Measurements from ENCODE around the gene NKX3-2.

DNA sequence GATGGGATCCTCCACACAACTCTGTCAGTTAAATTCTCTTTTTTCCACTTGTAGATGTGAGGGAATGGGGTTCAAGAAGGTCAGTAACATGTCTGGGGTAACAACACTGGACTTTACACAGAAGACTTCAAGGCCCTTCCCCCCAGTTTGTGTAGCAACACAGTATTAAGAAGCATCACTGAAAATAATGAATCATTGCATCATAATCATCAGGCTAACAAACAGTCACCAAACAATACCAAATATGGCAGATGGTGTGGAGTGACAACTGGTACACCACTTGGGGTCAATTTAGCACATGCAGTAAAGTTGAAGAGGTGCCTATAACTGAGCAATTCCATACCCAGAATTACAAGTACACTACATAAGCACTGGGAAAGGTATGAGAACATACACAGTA is 44.6 kb upstream of the NKX3-2 start:
- TF ChIP-seq, protein P1, sequence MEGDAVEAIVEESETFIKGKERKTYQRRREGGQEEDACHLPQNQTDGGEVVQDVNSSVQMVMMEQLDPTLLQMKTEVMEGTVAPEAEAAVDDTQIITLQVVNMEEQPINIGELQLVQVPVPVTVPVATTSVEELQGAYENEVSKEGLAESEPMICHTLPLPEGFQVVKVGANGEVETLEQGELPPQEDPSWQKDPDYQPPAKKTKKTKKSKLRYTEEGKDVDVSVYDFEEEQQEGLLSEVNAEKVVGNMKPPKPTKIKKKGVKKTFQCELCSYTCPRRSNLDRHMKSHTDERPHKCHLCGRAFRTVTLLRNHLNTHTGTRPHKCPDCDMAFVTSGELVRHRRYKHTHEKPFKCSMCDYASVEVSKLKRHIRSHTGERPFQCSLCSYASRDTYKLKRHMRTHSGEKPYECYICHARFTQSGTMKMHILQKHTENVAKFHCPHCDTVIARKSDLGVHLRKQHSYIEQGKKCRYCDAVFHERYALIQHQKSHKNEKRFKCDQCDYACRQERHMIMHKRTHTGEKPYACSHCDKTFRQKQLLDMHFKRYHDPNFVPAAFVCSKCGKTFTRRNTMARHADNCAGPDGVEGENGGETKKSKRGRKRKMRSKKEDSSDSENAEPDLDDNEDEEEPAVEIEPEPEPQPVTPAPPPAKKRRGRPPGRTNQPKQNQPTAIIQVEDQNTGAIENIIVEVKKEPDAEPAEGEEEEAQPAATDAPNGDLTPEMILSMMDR (IDR thresholded peaks at IDR 0.05; ENCODE audit: low read length) = no peak
- no peak for TF ChIP-seq EZH2 (optimal IDR thresholded peaks at IDR 0.05; ENCODE audit: low read depth, low read length)

Data from MM.1S (cell line).